Large intestine (tissue), 3 donors: Measurements from ENCODE around the gene IL17REL. TPM values are rescaled to one million over a fixed set of nuclear protein-coding genes. Genes with fewer than 3 reads are reported as not detected.
A peak's percentile ranks its signal among the peaks of the same experiment; 100 is the strongest.
"Not testable (repeated sequence)": the region's sequence is repeated elsewhere in the genome, so short reads cannot be mapped to it uniquely, and the experiment has no call there.

Experiments
- DNase-seq, 2 donors: peaks; one replicate each; pipeline versions ENCODE4 v3.0.0 to v3.0.0-alpha.2; 2013
- H3K27ac ChIP-seq: one replicate; pipeline ENCODE4 v1.5.1; 2013; ENCODE audit warnings: low read length
- H3K27me3 ChIP-seq: 2 replicates; pipeline ENCODE4 v1.6.1; 2013; ENCODE audit warnings: low read length; ENCODE audit not compliant: control insufficient read depth, insufficient read depth
- H3K36me3 ChIP-seq: 2 replicates; pipeline ENCODE4 v1.6.1; 2013; ENCODE audit warnings: low read length; ENCODE audit not compliant: control insufficient read depth, insufficient read depth
- H3K4me1 ChIP-seq: one replicate; pipeline ENCODE4 v1.6.1; 2013; ENCODE audit warnings: low read length; ENCODE audit not compliant: control insufficient read depth, insufficient read depth
- H3K4me3 ChIP-seq: one replicate; pipeline ENCODE4 v1.5.1; 2013; ENCODE audit warnings: low read length
- H3K9me3 ChIP-seq: one replicate; pipeline ENCODE4 v1.6.1; 2013; ENCODE audit warnings: mild to moderate bottlenecking, low read depth, low read length, moderate library complexity; ENCODE audit not compliant: control insufficient read depth
- WGBS: methylation state at CpG from one replicate; pipeline ENCODE4 v1.1.5; 2013; ENCODE audit warnings: low lambda C conversion rate; ENCODE audit not compliant: insufficient coverage; 5-methylcytosine and 5-hydroxymethylcytosine counted together
- polyA plus RNA-seq: library from polyadenylated mRNA; unstranded; fragments of 120-200 nt; gene quantifications from one replicate; pipeline ENCODE4 v1.2.1, GENCODE V29; 2013

IL17REL gene
- polyA plus RNA-seq, 1 donor: 0.31 TPM

GRCh38 chr22:49994361-49995040, 18.1 kb downstream of the IL17REL start:
- Histone ChIP-seq H3K27me3 (no peaks in the 10 kb centered on the region), H3K9me3 (peaks cover 14% of the 10 kb centered on the region), H3K4me1 (peaks cover 22% of the 10 kb centered on the region), H3K36me3 (no peaks in the 10 kb centered on the region), H3K4me3 (no peak overlapping the region), H3K27ac (no peak overlapping the region)
- no peak for DNase-seq
- no CpG with 5 or more reads among the region's 21 CpGs for WGBS

- no peak overlapping the region for H3K27ac ChIP-seq
- peaks cover 22% of the 10 kb centered on the region for H3K4me1 ChIP-seq
- no peaks in the 10 kb centered on the region for H3K27me3 ChIP-seq
- H3K9me3 ChIP-seq: peaks cover 14% of the 10 kb centered on the region
- WGBS: no CpG with 5 or more reads among the region's 11 CpGs
- H3K4me3 ChIP-seq: no peak overlapping the region
- no peaks in the 10 kb centered on the region for H3K36me3 ChIP-seq
- no peak for DNase-seq
Measured at GRCh38 chr22:49993649-49994360, 18.8 kb downstream of the IL17REL start.

GRCh38 chr22:49992921-49993648, 19.5 kb downstream of the IL17REL start:
- peak in 1 of 2 donors; percentile 58 for DNase-seq
- Histone ChIP-seq H3K27me3 (no peaks in the 10 kb centered on the region), H3K4me1 (peaks cover 22% of the 10 kb centered on the region), H3K4me3 (no peak overlapping the region), H3K27ac (no peak overlapping the region), H3K36me3 (no peaks in the 10 kb centered on the region), H3K9me3 (peaks cover 14% of the 10 kb centered on the region)
- WGBS: 33% methylated on average over 1 of the region's 23 CpGs

- Histone ChIP-seq H3K4me1 (peaks cover 20% of the 10 kb centered on the region), H3K9me3 (peaks cover 14% of the 10 kb centered on the region), H3K27me3 (no peaks in the 10 kb centered on the region), H3K27ac (no peak overlapping the region), H3K4me3 (no peak overlapping the region), H3K36me3 (no peaks in the 10 kb centered on the region)
- WGBS: 100% methylated on average over 2 of the region's 7 CpGs
- DNase-seq: no peak
Measured at GRCh38 chr22:49991907-49992533, 20.5 kb downstream of the IL17REL start.

GRCh38 chr22:49991167-49991566, 21.4 kb downstream of the IL17REL start:
- Histone ChIP-seq H3K9me3 (peaks cover 14% of the 10 kb centered on the region), H3K27me3 (no peaks in the 10 kb centered on the region), H3K4me1 (peaks cover 12% of the 10 kb centered on the region), H3K4me3 (no peak overlapping the region), H3K27ac (no peak overlapping the region), H3K36me3 (no peaks in the 10 kb centered on the region)
- no peak for DNase-seq
- WGBS: 91% methylated on average over 5 of the region's 6 CpGs

- H3K9me3 ChIP-seq: peaks cover 21% of the 10 kb centered on the region
- not testable (repeated sequence) for DNase-seq, H3K36me3 ChIP-seq, H3K27ac ChIP-seq, H3K4me3 ChIP-seq, H3K27me3 ChIP-seq, H3K4me1 ChIP-seq
- WGBS: no CpG with 5 or more reads among the region's 24 CpGs
Measured at GRCh38 chr22:49989826-49990225, 22.7 kb downstream of the IL17REL start.

- Histone ChIP-seq H3K9me3 (peaks cover 25% of the 10 kb centered on the region), H3K27me3 (peaks cover 28% of the 10 kb centered on the region), H3K4me1 (no peaks in the 10 kb centered on the region), H3K4me3 (no peak overlapping the region), H3K27ac (no peak overlapping the region), H3K36me3 (no peaks in the 10 kb centered on the region)
- WGBS: no CpG with 5 or more reads among the region's 2 CpGs
- DNase-seq: no peak
Measured at GRCh38 chr22:49986325-49986724, 26.2 kb downstream of the IL17REL start.

GRCh38 chr22:49983148-49984042, 29.2 kb downstream of the IL17REL start:
- Histone ChIP-seq H3K4me3 (no peak overlapping the region), H3K27ac (no peak overlapping the region), H3K9me3 (peaks cover 13% of the 10 kb centered on the region), H3K4me1 (no peaks in the 10 kb centered on the region), H3K27me3 (peaks cover 28% of the 10 kb centered on the region), H3K36me3 (no peaks in the 10 kb centered on the region)
- no peak for DNase-seq
- no CpG with 5 or more reads among the region's 90 CpGs for WGBS

GRCh38 chr22:49981799-49982198, 30.8 kb downstream of the IL17REL start:
- 100% methylated on average over 1 of the region's 7 CpGs for WGBS
- H3K4me1 ChIP-seq, H3K36me3 ChIP-seq, DNase-seq, H3K27ac ChIP-seq, H3K4me3 ChIP-seq: not testable (repeated sequence)
- peaks cover 28% of the 10 kb centered on the region for H3K27me3 ChIP-seq
- H3K9me3 ChIP-seq: peaks cover 13% of the 10 kb centered on the region
